Measurements from ENCODE around the gene KBTBD7.
A peak's percentile ranks its signal among the peaks of the same experiment; 100 is the strongest.

DNA sequence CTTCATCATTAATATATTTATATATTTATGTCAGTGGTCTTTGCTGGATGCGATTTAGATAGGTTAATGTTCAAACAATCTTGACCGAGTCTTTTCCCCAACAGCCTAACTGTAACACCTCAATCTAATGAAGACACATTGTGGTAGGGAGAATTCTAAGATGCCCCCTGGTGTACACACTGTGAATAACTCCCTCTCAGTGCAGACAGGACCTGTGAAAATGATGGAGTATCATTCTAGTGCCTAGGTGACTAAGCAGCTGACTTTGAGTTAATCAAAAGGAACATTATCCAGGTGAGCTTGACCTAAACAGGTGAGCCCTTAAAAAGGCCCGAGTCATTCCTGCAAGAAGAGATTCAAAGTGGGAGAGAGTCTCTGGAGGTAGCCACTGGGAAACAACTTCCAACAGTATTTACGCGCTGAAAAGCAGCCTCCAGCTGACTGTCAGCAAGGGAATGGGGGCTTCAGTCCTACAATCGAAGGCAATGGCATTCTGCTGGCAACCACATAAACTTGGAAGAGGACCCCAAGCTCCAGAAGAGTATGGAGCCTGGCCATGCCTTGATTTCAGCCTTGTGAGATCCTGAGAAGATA, 28.0 kb upstream of the KBTBD7 start:
- TF ChIP-seq, protein P1, sequence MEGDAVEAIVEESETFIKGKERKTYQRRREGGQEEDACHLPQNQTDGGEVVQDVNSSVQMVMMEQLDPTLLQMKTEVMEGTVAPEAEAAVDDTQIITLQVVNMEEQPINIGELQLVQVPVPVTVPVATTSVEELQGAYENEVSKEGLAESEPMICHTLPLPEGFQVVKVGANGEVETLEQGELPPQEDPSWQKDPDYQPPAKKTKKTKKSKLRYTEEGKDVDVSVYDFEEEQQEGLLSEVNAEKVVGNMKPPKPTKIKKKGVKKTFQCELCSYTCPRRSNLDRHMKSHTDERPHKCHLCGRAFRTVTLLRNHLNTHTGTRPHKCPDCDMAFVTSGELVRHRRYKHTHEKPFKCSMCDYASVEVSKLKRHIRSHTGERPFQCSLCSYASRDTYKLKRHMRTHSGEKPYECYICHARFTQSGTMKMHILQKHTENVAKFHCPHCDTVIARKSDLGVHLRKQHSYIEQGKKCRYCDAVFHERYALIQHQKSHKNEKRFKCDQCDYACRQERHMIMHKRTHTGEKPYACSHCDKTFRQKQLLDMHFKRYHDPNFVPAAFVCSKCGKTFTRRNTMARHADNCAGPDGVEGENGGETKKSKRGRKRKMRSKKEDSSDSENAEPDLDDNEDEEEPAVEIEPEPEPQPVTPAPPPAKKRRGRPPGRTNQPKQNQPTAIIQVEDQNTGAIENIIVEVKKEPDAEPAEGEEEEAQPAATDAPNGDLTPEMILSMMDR (conservative IDR thresholded peaks at IDR 0.05) = peak; percentile 77
- TF ChIP-seq ZFX (IDR thresholded peaks at IDR 0.05) = no peak

All from C4-2B (cell line).